Raji (cell line): ENCODE data around the gene MFAP2.

Experiments
- POLR2A ChIP-seq: IDR thresholded peaks from 2 replicates; pipeline ENCODE4 v1.6.1; 2011; ENCODE audit warnings: low read depth, low read length, control low read depth; ENCODE audit not compliant: insufficient read depth

MFAP2 gene

DNA sequence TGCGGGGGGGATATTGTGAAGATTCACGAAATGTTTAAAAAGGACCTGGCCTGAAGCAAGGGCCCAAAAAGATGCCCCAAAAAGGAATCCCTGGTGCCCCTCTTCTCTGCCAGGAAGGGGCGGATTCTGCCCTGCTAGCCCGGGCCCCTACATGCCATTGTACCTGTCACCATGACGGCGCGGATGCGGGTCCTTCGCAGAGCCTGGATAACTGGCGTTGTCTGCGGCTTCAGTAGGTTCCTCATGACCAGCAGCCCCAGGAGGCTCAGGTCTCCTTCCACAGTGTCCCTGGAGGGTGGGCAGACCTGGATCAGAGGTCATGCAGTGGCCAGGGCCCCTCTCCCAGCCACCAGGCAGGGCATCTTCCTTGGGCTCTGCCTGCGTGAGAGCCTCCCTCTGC is 11.2 kb upstream of the MFAP2 start:
- TF ChIP-seq POLR2A, result no peak

DNA sequence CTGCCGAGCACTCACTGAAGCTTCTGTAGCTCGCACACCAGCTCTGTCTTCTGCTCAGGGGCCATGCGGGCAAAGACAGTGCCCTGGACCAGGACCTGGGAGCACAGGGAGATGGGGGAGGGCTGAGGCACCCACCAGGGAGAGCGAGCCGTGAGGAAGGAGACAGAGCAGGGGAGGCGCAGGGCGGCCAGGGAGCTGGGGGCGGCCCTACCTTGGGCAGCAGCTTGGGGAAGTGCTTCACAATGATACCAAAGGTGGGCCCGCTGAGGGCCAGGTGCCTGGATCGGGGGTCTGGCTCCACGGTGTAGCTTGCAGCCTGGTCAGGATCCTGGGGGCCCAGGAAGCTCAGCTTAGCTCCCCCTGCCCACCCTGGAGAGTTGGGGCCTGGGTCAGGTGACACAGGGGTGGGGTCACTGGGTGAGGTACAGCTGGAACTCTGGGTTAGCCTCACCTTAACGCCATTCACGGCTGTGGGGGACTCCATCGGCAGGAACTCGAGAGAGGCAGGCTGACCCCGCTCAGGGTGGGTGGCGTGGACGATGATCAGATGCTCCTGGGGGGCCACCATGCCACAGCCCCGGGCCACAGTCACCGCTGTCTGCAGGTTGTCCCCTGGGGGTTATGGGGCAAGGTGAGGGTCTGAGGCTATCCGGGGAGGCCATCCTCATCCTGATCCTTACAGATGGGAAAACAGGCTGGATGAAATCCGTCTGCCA is 9.4 kb upstream of the MFAP2 start:
- TF ChIP-seq POLR2A, result no peak

DNA sequence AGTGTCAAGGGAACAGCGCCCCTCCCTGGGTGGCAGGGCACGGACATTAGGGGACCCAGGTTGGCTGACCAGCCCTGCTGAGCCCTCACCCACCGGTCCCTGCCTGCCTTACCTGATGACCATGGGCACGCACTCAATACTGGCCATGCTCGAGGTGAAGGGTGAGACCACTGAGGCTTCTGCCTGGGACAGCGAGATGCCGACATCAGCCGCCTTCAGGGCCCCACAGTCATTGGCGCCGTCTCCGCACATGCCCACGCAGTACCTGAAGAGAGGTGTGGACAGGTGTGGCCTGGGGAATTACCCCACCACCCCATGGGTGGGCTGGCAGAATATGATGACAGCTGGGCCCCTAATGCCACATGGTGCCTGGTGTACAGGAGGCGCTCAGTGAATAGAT is 7.8 kb upstream of the MFAP2 start:
- no peak for TF ChIP-seq POLR2A

DNA sequence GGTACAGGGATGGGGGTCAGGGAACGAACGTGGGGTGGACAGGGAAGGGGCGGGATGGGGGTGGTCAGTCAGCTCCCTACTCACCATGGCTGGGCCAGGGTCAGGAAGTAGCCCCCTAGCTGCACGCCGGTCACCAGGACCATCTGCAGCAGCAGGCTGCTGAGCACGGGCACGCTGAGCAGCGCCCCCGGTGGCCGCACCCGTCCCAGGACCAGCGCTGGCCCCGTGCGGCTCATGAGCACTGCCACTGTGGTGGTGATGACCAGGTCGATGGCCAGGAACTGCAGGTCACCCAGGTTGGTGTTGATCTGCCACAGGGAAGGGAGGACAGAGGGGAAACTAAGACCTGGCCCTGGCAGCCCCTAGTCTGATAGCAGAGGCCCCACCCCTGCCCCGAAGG is 6.5 kb upstream of the MFAP2 start:
- TF ChIP-seq POLR2A, result no peak

DNA sequence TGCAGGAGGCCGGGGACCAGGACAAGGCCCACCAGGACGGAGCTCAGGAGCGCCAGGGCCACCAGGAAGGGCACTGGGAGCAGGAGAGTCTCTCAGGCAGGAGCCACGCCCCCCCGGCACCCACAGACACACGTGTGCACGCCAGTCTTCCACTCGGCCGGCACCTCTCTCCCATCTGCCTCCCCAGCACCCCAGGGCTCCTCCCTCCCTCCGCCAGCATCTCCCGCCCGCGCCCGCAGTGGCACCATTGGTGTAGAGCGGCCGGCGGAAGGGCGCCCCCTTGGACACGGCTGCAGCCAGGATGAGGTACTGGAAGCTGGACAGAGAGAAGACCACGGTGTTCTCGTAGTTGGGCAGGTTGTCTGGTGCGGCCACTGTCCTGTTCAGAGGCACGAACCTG is 6.1 kb upstream of the MFAP2 start:
- no peak for TF ChIP-seq POLR2A

DNA sequence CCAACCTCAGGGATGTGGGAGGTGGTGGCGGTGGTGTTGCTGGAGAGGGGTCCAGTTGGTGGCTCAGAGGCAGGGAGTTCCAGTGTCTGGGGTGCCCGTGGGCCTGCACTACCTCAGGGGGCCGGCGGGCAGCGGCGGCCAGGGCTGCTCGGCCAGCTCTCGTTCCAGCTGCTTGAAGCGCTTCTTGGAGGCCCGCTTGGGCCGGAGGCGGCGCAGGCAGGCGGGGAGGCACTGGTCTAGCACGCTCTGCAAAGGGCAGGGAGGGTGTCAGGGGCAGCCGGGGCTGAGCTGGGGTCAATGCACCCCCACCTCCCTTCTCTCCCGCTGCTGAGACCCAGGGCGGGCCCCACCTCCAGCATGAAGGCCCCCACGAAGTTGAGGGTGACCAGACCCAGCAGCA is 5.7 kb upstream of the MFAP2 start:
- TF ChIP-seq POLR2A, result no peak

DNA sequence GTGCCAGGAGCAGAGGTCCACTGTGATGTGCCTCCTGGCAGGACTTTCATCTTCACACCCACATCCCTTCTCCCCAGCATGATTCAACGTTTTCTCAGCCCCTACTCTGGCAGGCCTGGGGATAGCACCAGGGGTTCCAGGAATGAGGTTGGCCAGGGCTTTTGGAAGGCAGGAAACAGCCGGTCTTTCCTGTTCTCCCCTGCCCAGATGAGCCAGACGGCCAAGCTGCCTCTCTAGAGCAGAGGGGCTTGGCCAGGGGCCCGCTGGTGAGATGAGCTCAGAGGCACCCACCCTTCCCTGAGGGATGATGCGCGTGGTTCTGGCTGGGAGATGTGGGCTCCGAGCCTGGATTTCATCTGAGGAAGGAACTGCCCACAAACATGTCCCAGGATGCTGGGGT is 4.3 kb upstream of the MFAP2 start:
- TF ChIP-seq POLR2A, result no peak

DNA sequence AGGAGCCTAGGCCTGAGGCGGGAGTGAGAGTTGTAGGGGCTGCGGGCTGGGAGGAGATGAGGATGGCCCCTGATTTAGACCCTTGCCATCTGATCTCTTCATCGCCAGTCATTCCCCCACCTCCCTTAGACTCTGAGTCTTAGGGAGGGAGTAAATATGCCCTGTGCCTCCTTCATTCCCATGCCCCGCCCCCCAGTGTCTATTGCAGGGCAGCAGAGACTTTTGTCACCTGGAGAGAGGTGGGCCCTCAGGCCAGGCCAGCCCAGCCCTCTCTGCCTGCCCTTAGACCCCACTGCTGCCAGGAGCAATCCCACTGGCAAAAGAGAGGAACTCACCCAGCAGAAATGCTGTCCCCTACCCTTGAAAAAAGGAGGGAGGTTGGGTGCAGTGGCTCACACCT is 3.2 kb upstream of the MFAP2 start:
- no peak for TF ChIP-seq POLR2A

DNA sequence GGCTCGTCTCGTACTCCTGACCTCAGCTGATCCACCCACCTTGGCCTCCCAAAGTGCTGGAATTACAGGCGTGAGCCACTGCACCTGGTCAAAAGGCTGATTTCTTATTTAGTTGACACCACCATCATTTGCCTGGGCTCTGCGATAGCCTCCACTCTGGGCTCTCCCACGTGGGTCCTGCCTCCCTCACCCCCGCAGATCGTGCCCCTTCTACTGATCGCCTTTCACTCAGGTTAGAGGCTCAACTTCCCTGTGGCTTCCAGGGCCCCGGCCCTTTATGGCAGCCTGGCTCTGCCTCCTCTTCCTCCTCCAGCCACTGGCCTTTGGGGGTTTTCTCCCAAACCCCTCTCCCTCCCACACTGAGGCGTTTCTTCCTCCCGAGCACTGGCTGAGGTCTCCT is 2.5 kb upstream of the MFAP2 start:
- no peak for TF ChIP-seq POLR2A

DNA sequence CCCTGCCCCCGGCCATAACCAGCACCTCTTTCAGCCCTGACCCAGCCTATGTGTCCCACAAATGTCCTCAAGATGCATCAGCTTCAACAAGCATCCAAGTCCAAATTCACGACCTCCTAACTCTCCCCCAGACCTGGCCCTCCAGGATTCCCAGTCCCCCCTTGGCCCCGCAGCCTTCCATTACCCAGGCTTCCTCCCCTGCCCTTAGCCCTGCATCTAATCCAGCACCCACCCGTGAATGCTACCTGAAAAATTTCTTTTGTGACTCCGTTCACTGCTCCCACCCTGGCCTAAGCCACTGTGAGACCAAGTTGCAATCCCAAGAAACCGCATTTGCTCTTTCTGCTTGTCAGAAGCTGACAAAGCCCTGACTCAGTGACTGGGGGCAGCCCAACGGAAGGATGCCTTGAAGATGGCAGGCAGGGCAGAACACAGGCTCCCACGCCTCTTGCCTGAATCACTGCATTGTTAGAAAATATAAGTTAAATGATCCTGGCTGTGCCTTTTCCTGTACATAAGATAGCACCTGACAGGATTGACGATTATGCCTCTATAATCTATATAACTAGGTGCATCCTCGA is 939 bp upstream of the MFAP2 start:
- TF ChIP-seq POLR2A, result no peak

DNA sequence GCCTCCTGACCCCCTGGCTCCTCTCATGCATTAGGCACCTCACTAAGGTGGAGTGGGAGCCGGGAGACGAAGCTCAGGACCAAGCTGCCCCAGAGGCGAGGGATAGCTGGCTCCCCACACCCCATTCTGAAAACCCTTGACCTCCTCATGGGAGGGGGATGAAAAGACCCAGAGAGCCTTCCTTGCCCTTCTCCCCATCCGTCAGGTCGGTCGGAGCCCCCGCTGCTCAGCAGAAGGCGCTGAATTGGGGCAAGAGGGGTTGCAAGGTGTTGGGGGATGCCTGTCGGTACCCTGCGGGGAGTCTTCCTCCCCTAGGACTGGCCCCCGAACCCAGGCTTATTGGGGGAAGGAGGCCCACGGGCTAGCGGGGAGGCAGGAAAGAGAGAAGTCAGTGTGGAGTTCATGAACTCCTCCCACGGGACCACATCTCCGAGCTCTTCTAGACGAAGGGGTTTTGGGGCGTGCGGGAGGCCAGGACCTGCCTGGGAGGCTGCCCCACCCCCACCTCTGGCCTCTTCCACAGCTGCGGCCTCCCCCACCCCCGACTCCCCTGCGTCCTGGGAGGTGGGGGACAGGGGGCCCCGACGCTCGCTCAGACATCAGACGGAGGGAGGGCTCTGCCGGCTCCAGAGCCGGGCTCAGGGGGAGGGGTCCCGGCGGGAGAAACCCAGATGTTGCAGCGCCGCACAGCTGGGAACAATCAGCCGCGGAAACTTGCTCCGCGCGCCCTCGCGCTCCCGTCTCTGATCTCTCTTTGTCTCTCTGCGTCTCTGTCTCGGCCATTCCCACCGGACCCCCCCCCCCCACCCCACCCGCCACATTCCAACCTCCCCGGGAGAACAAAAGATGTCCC is 719 bp downstream of the MFAP2 start:
- no peak for TF ChIP-seq POLR2A

DNA sequence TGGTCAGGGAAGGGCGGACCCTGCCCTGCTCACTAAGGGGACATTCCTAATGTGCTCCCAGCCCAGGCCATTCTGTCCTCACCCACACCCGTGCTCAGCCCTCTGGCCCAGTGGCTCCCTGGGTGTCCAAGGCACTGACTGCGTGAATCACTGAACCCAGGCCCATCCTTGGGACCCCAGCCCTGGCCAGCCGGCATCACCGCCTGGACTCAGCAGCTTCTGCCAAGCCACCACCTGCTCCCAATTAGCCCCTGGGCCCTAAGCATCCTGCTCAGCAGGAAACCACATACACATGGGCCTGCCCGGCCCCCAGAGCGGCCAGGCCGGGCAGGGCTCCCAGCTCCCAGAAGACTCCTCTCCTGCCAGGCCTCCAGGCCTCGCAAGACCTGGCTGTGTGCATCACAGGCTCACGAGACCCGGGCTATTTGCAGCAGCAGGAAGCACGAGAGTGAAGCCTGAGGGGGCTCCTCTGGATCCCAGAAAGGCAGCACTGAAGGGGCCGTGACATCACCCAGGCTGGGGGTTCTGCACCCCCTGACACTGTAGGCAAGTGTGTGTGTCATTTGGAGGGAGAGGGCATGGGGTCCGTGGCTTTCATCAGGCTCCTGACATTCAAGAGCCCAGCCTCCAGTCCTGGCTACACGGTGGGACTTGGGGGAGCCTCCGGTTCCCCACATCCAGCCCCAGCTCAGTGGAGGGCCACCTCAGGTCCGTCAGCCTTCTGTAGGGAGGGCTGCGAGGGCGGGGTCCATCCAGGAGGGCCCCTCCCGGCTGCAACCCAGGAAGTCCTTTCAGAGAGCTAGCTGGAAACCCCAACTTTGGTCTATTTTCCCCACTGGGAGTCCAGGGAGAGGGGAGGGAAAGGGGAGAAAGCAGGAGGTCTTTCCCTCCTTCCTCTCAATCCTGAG is 1.6 kb downstream of the MFAP2 start:
- no peak for TF ChIP-seq POLR2A

DNA sequence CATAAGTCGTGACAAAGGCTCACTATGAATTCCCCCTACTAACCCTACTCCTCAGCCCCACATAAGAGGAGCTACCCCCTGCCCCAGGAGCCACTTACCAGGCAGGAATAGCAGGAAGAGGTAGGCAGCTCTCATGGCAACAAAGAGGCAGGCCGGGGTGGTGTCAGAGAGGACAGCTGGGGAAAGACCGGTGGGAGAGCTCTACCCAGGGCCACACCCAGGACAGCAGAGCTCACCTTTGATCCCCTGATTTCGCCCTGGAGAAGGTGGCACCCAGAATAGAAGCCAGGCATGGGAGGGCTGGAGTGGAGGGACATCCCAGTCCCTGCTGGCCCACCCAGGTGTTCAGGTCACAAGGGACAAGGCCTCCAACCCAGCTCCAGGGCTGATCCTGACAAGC is 2.3 kb downstream of the MFAP2 start:
- TF ChIP-seq POLR2A, result no peak

DNA sequence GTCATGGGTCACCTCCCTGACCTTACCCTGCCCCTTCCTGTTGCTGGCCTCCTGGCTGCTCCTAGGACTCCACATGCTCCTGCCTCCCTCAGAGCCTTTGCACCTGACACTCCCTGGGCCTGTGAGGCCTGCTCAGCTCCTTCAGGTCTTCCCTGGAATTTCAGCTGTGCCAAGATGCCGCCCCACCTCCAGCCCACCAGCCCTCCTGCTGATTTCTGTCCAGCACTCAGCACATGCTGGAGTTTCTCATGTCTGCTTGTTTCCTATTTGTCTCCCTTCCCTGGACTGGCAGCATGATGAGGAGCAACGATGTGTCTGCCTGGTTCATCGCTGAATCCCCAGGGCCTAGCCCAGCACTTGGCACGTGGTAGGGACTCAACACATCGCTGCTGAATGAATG is 3.0 kb downstream of the MFAP2 start:
- TF ChIP-seq POLR2A, result no peak

DNA sequence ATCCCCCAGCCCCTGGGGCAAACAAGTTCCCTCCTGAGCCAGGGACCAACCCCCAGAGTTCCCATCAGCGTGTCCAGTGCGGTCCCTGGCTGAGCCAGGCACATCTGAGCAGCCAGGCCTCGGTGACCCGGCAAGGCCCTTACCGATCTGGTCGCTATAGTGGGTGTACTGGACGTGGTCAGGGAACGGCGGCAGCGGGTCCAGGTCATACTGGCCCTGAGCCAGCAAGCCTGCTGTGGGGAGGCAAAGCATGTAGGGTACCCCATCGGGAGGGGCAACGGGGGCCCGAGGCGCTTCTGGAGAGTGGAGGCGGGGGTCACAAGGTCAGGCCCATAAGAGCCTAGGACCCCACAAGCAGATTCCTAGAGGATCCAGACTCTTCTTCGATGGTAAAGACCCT is 3.5 kb downstream of the MFAP2 start:
- no peak for TF ChIP-seq POLR2A
